ENCODE measurements around the gene PRAC1.
"Not testable (repeated sequence)": the region's sequence is repeated elsewhere in the genome, so short reads cannot be mapped to it uniquely, and the experiment has no call there.

Gene PRAC1

GRCh38 chr17:48717367-48718226 lies 4.7 kb downstream of the PRAC1 start:
- Histone ChIP-seq H3K36me3 (ENCODE audit: control insufficient read depth, insufficient read depth, low read length) (no peaks in the 10 kb centered on the region), H3K4me2 (ENCODE audit: low read length) (no peak overlapping the region), H3K4me3 (ENCODE audit: low read depth, low read length) (no peak overlapping the region), H3K27me3 (ENCODE audit: control insufficient read depth, insufficient read depth, low read length) (peaks cover 20% of the 10 kb centered on the region), H3K9ac (no peak overlapping the region), H3K9me3 (ENCODE audit: control insufficient read depth, low read length) (no peaks in the 10 kb centered on the region), H2AFZ (no peak overlapping the region), H3K79me2 (no peaks in the 10 kb centered on the region), H3K4me1 (no peaks in the 10 kb centered on the region), H3K27ac (no peak overlapping the region)
- TF ChIP-seq CTCF (IDR thresholded peaks at IDR 0.05), result no peak

GRCh38 chr17:48716549-48716948 lies 5.8 kb downstream of the PRAC1 start:
- H2AFZ ChIP-seq; H3K9me3 ChIP-seq (ENCODE audit: control insufficient read depth, low read length); H3K4me2 ChIP-seq (ENCODE audit: low read length); H3K36me3 ChIP-seq (ENCODE audit: control insufficient read depth, insufficient read depth, low read length); H3K4me3 ChIP-seq (ENCODE audit: low read depth, low read length); H3K9ac ChIP-seq; H3K79me2 ChIP-seq; H3K27ac ChIP-seq; H3K4me1 ChIP-seq: not testable (repeated sequence)
- H3K27me3 ChIP-seq (ENCODE audit: control insufficient read depth, insufficient read depth, low read length), result peaks cover 12% of the 10 kb centered on the region

- Histone ChIP-seq H3K36me3 (ENCODE audit: control insufficient read depth, insufficient read depth, low read length) (no peaks in the 10 kb centered on the region), H2AFZ (no peak overlapping the region), H3K79me2 (no peaks in the 10 kb centered on the region), H3K4me1 (no peaks in the 10 kb centered on the region), H3K9ac (no peak overlapping the region), H3K27ac (no peak overlapping the region), H3K4me2 (ENCODE audit: low read length) (no peak overlapping the region), H3K27me3 (ENCODE audit: control insufficient read depth, insufficient read depth, low read length) (peaks cover 12% of the 10 kb centered on the region), H3K4me3 (ENCODE audit: low read depth, low read length) (no peak overlapping the region), H3K9me3 (ENCODE audit: control insufficient read depth, low read length) (no peaks in the 10 kb centered on the region)
- no peak for TF ChIP-seq CTCF (IDR thresholded peaks at IDR 0.05)
Measured at GRCh38 chr17:48715496-48716399, 6.6 kb downstream of the PRAC1 start.

GRCh38 chr17:48711128-48711527 lies 11.2 kb downstream of the PRAC1 start:
- Histone ChIP-seq H3K27me3 (ENCODE audit: control insufficient read depth, insufficient read depth, low read length) (peaks cover 2% of the 10 kb centered on the region), H3K9ac (no peak overlapping the region), H2AFZ (no peak overlapping the region), H3K79me2 (no peaks in the 10 kb centered on the region), H3K9me3 (ENCODE audit: control insufficient read depth, low read length) (no peaks in the 10 kb centered on the region), H3K36me3 (ENCODE audit: control insufficient read depth, insufficient read depth, low read length) (no peaks in the 10 kb centered on the region), H3K4me3 (ENCODE audit: low read depth, low read length) (no peak overlapping the region), H3K27ac (no peak overlapping the region), H3K4me2 (ENCODE audit: low read length) (no peak overlapping the region), H3K4me1 (no peaks in the 10 kb centered on the region)
- TF ChIP-seq CTCF (IDR thresholded peaks at IDR 0.05), result no peak
